ENCODE measurements around the gene ZBTB26. TPM values are rescaled to one million over a fixed set of nuclear protein-coding genes. Genes with fewer than 3 reads are reported as not detected.
"Not testable (repeated sequence)": the region's sequence is repeated elsewhere in the genome, so short reads cannot be mapped to it uniquely, and the experiment has no call there.

ZBTB26 gene
- total RNA-seq, 1 donor, result 5.4 TPM

- H3K27ac ChIP-seq (ENCODE audit: low read depth, low read length), result no peak overlapping the region
- peaks cover 2% of the 10 kb centered on the region for H4K20me1 ChIP-seq (ENCODE audit: insufficient read depth, low read length)
- H3K4me2 ChIP-seq (ENCODE audit: insufficient read depth, low read length), result no peak overlapping the region
- H2AFZ ChIP-seq (ENCODE audit: low read length), result no peak overlapping the region
- H3K4me1 ChIP-seq (ENCODE audit: insufficient read depth, low read length), result peaks cover 4% of the 10 kb centered on the region
- H3K4me3 ChIP-seq (ENCODE audit: insufficient read depth, low read length), result no peak overlapping the region
- DNase-seq (ENCODE audit: insufficient read length, low spot score, missing footprints), result no peak
- peaks cover 14% of the 10 kb centered on the region for H3K36me3 ChIP-seq (ENCODE audit: insufficient read depth, low read length)
- no peaks in the 10 kb centered on the region for H3K27me3 ChIP-seq (ENCODE audit: insufficient read depth, low read length)
- peaks cover 11% of the 10 kb centered on the region for H3K79me2 ChIP-seq (ENCODE audit: insufficient read depth, low read length)
- no peaks in the 10 kb centered on the region for H3K9me3 ChIP-seq (ENCODE audit: low read depth, low read length)
- no peak for TF ChIP-seq CTCF (IDR thresholded peaks at IDR 0.05; ENCODE audit: extremely low read depth, low read depth, low read length)
Measured at GRCh38 chr9:122918310-122918709, 13.0 kb downstream of the ZBTB26 start.

- peaks cover 43% of the 10 kb centered on the region for H3K79me2 ChIP-seq (ENCODE audit: insufficient read depth, low read length)
- peaks cover 10% of the 10 kb centered on the region for H3K4me1 ChIP-seq (ENCODE audit: insufficient read depth, low read length)
Measured at GRCh38 chr9:122912964-122913673, 18.2 kb downstream of the ZBTB26 start, which contains the start of gene ZBTB6. Gene ZBTB6, minus strand, starts transcription at chr9:122913323. Its CDS starts 1,251 bp downstream, at chr9:122912072.

GRCh38 chr9:122912671-122912963 lies 18.7 kb downstream of the ZBTB26 start:
- Histone ChIP-seq H2AFZ (ENCODE audit: low read length) (peak overlapping the region; percentile 94), H3K4me1 (ENCODE audit: insufficient read depth, low read length) (peaks cover 10% of the 10 kb centered on the region), H3K4me2 (ENCODE audit: insufficient read depth, low read length) (peak overlapping the region; percentile 99), H3K27me3 (ENCODE audit: insufficient read depth, low read length) (no peaks in the 10 kb centered on the region), H3K27ac (ENCODE audit: low read depth, low read length) (peak overlapping the region; percentile 87), H3K36me3 (ENCODE audit: insufficient read depth, low read length) (peaks cover 24% of the 10 kb centered on the region), H3K4me3 (ENCODE audit: insufficient read depth, low read length) (peak overlapping the region; percentile 81), H4K20me1 (ENCODE audit: insufficient read depth, low read length) (peaks cover 5% of the 10 kb centered on the region), H3K79me2 (ENCODE audit: insufficient read depth, low read length) (peaks cover 41% of the 10 kb centered on the region), H3K9me3 (ENCODE audit: low read depth, low read length) (no peaks in the 10 kb centered on the region)
- peak; percentile 68 for DNase-seq (ENCODE audit: insufficient read length, low spot score, missing footprints)
- no peak for TF ChIP-seq CTCF (IDR thresholded peaks at IDR 0.05; ENCODE audit: extremely low read depth, low read depth, low read length)

More at GRCh38 chr9:122912964-122913673, 18.2 kb downstream of the ZBTB26 start, which contains the start of gene ZBTB6:
- Histone ChIP-seq H3K27me3 (ENCODE audit: insufficient read depth, low read length) (no peaks in the 10 kb centered on the region), H3K27ac (ENCODE audit: low read depth, low read length) (peak within 1 kb of the TSS; percentile 87), H3K4me3 (ENCODE audit: insufficient read depth, low read length) (peak within 1 kb of the TSS; percentile 81), H2AFZ (ENCODE audit: low read length) (peak within 1 kb of the TSS; percentile 94), H4K20me1 (ENCODE audit: insufficient read depth, low read length) (peaks cover 6% of the 10 kb centered on the region), H3K4me2 (ENCODE audit: insufficient read depth, low read length) (peak within 1 kb of the TSS; percentile 99), H3K36me3 (ENCODE audit: insufficient read depth, low read length) (peaks cover 24% of the 10 kb centered on the region), H3K9me3 (ENCODE audit: low read depth, low read length) (no peaks in the 10 kb centered on the region)
- DNase-seq (ENCODE audit: insufficient read length, low spot score, missing footprints), result peak; percentile 86
- TF ChIP-seq CTCF (IDR thresholded peaks at IDR 0.05; ENCODE audit: extremely low read depth, low read depth, low read length), result no peak

GRCh38 chr9:122906122-122906521 lies 25.2 kb downstream of the ZBTB26 start:
- Histone ChIP-seq H3K4me1 (ENCODE audit: insufficient read depth, low read length) (peaks cover 19% of the 10 kb centered on the region), H3K4me2 (ENCODE audit: insufficient read depth, low read length) (peak overlapping the region; percentile 74), H3K79me2 (ENCODE audit: insufficient read depth, low read length) (peaks cover 57% of the 10 kb centered on the region), H3K36me3 (ENCODE audit: insufficient read depth, low read length) (peaks cover 20% of the 10 kb centered on the region)
- DNase-seq (ENCODE audit: insufficient read length, low spot score, missing footprints); H3K27ac ChIP-seq (ENCODE audit: low read depth, low read length); H2AFZ ChIP-seq (ENCODE audit: low read length); H4K20me1 ChIP-seq (ENCODE audit: insufficient read depth, low read length); H3K27me3 ChIP-seq (ENCODE audit: insufficient read depth, low read length); H3K9me3 ChIP-seq (ENCODE audit: low read depth, low read length); H3K4me3 ChIP-seq (ENCODE audit: insufficient read depth, low read length): not testable (repeated sequence)
